GM12891 (cell line): Measurements from ENCODE around the gene MAD1L1.

Experiments used
- POLR2A ChIP-seq: IDR thresholded peaks from 2 replicates; pipeline ENCODE4 v1.6.1; 2011; ENCODE audit warnings: low read depth, low read length, control low read depth
- POLR2AphosphoS5 ChIP-seq: IDR thresholded peaks from 2 replicates; pipeline ENCODE4 v1.6.1; 2011; ENCODE audit warnings: low read depth, low read length, control low read depth
- SPI1 ChIP-seq: IDR thresholded peaks from 2 replicates; pipeline ENCODE4 v1.6.1; 2011; ENCODE audit warnings: low read depth, low read length, control low read depth
- TAF1 ChIP-seq: IDR thresholded peaks from 2 replicates; pipeline ENCODE4 v1.6.1; 2011; ENCODE audit warnings: low read depth, low read length, control low read depth

- TF ChIP-seq POLR2A: no peak
- no peak for TF ChIP-seq POLR2AphosphoS5
- TF ChIP-seq TAF1: no peak
- no peak for TF ChIP-seq SPI1
Measured at GRCh38 chr7:1949681-1950055, 283.1 kb downstream of the MAD1L1 start.
